ENCODE data around the gene SUPT3H.

Gene SUPT3H

DNA sequence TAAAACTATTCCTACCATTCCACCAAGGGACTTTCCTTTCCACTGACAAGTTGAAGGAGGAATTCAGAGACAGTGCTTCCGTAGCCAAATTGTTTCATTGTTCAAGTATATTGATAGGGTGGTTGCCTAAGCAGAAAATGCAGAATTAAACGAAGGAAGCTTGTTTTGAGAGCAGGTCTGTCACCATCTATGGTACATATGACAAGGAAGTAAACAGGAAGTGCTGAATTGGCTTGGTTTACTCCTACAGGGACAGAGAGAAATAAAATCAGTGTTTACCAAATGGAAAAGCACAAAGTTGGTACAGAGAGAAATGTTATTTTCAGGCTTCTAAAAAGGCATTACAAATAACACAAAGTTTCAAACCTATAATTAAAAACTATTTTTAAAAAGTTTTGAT is 568.5 kb downstream of the SUPT3H start:
- in situ Hi-C loops (cut with MboI; ENCODE audit: low sequenced_read_pairs), result no loop called here

DNA sequence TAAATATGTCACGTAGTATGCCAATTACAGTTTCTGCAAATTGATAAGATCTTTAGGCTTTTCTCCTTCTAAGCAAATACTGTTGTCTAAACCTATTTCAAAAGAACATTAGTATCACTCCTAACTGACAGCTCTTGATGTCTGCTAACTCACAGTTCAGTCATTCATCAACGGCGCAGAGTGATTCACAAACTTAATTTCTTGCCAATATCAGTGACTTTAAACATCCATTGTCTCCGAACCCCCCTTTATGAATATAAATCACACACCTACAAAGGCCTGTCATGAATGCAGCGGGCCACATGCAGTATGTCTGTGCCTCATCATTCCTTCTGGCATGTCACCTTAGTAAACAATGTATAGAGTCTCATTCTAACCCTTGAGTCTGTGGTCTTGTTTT is 569.6 kb downstream of the SUPT3H start:
- in situ Hi-C loops (cut with MboI; ENCODE audit: low sequenced_read_pairs), result no loop called here

DNA sequence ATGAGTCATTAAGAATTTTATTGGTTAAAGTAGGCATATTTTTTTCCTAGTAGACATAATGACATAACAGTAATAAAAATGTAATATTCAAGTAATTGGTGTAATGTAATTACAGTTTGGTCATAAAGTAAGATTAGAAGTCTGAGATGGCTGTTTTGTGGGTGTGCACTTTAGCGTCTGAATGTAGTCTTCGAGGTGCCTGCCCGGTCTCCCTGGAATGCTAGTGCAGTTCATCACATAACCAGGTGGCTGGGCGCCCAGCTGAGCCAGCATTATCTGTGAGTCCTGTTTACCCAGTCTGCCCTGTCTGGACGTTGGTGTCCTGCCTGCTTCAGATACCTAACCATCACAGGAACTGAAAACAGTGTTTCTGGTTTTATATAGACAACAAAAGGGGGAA is 571.1 kb downstream of the SUPT3H start:
- in situ Hi-C loops (cut with MboI; ENCODE audit: low sequenced_read_pairs), result no loop called here

DNA sequence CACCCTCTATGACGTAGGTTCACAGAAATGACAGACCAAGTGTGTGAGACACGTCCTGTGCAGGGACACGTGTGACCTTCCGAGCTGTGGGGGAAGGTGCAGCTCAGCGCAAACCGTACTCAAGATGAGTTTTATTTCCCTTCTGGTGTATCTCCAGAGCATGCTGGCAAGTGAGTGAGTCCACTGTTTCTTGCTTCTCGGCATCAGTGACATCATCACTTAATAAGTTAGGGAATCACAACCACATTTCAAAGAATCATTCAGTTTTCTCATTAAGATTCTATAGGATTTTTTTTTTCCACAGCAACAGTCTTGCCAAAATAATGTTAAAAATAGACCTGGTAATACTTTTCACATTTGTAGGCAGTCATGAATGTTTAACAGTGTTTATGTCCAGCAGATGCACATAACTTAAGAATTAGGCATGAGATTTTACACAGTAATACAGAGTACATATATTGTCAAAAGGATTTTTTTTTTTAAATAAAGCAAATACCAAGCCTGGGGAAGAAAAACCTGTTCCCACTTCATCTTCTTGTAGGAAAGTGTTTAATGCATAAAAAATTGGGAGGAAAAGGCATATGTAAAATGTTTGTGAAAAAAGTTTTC is 572.4 kb downstream of the SUPT3H start:
- in situ Hi-C loops (cut with MboI; ENCODE audit: low sequenced_read_pairs), result no loop called here

DNA sequence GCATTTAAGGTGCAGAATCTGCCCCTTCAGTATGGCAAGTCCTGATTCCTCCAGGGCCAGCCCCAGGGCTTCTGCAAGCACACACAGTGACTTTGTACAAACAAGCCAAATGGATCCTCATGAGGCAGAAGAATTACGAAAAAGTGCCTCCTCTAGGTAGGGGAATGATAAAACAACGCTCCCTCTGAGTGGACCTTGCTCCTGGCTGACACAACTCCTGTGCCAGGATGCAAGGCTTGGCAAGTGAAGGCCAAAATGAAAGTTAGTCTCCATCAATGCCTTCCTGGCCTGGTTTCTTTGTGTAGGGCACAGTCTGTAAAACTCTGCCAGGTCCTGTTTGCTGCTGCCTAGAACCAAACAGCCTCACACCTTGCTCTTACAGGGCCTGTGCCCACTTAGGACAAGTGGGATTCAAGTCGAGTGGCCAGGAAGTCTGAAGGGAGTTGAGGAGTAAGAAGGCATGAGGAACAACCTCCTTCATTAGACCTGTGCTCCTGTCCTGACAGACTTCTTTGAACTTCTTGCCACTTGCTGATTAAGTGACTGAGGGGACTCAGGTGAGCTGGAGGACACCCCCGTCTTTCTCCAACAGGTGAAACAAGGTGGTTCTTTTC is 573.1 kb downstream of the SUPT3H start:
- in situ Hi-C loops (cut with MboI; ENCODE audit: low sequenced_read_pairs), result no loop called here

DNA sequence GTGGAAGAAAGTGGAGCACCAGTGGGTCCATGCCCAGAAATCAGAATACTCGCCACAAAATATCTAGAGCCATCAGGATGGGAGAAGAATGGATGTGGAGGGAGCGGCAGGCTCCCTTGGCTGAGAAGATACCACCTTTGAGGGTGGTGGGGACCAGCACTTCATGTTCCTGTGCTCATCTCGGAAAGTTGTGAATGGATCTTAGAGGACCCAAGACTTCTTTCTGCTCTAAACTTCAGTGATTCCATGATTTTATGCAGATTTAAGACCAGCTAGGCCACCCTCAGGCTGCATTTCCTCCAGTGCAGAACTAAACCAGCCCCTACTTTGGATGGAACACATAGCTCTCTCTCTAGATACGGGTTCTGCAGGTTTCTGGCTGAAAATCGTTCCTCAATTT is 573.7 kb downstream of the SUPT3H start:
- in situ Hi-C loops (cut with MboI; ENCODE audit: low sequenced_read_pairs), result no loop called here

DNA sequence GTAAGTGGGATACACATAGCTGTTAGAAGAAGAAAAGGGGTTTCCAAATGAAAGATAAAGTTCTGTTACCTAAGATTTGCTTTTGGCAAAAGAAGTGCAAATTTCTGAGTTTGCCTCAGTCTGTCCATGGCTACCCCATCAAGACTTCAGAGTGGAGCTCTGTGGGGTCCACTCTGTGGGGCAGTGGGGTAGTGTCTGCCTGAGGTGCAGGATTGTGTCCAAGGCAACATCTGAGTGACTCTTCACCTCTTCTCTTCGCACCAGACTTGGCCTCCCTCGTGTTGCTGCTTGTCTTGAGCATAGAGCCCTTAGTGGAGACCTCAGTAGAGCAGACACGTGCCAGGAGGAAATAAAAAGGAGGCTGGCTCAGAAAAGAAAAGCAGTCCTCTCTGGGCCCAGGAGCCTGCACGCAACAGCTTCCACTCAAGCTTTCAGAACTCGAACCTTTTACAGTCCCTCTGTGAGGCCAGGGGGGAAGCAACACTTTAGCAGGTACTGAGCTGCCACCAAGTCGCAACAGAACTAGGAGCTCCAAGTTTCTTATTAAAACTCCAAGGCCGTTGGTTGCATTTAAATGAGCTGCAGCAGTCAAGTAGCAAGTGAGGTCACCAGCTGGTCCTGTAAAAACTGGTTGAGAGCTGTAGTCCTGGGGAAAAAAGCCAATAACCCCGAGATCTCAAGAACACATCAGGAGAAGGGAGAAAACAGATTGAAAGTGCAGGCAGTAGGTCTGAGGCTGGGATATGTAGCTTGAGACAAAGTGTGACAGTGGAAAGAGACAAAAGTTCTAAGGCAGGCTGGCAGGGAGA is 576.7 kb downstream of the SUPT3H start:
- in situ Hi-C loops (cut with MboI; ENCODE audit: low sequenced_read_pairs), result no loop called here

DNA sequence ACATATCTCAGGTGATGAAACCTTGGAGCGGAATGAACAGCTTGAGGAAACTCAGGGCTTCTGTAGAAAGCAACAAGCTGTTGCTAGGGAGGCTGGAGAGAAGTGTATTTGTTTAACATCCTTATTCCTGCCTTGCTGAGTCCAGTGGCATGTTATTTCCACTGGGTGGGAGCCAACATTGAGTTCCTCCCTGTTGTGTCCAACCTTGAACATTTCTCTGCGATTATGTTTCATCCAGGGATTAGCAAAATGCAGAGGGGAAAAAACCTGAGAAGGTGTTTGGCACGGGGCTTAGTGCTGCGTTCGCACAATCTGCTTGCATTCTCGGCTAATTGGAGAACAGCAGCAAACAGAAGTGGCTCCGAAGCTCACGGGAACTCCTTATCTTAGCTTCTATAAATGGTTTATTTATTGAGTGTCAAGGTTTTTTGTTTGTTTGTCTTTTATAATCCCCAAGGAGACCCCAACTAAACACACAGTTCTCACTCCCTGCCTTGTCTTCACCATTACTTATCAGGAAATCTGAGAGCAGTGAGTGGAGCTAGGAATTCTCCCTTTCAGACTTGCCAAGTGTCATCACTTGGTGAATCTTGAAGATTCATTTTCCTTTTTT is 577.5 kb downstream of the SUPT3H start:
- in situ Hi-C loops (cut with MboI; ENCODE audit: low sequenced_read_pairs), result no loop called here

DNA sequence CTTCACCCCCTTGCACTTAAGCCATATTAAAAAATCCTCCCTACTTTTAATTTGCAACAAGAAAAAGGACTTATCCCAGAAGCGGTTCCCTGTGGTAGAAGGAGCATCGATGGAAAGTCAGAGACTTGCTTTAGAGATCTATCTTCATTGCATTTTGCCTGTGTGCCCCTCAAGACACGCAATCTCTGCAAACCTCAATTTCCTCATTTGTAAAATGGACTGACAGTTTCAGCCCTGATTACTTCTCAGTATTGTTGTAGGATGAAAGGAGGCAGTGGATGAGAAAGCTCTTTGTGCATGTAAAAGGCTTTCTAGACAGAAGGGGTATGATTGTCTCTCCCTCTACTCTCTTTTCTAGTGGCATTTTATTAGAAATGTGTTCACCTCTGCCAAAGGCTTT is 580.0 kb downstream of the SUPT3H start:
- in situ Hi-C loops (cut with MboI; ENCODE audit: low sequenced_read_pairs), result no loop called here

DNA sequence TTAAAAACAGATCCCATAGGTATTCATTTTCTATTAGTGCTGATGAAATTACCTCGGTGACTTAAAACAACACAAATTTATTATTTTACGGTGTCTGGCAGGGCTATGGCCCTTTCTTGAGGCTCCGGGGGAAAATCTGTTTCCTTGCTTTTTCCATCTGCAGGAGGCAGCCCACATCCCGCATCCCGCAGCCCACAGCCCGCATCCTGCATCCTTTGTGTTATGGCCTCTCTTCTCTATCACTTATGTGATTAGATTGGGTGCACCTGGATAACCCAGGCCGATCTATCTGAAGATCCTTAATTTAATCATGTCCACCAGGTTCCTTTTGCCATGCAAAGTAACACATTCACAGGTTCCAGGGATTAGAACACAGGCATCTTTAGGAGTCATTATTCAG is 582.4 kb downstream of the SUPT3H start:
- in situ Hi-C loops (cut with MboI; ENCODE audit: low sequenced_read_pairs), result no loop called here

DNA sequence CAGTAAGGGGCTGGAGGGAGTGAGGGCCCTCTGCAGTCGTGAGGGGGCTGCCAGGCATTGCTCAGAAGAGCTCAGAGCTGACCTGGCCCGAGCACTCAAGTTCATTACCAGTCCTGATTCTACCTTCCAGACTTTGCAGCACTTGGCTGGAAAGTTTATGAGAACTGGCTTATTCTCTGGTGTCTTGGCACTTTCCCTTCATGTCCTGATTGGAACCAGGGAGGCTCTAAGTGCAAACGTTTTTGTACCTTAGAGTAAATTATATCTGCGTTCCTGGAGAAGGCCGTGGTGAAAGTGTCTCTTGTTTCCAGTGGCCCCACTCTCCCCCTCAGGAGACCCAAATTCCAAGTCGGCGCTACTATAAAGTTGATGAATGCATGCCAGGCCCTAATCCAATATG is 587.9 kb downstream of the SUPT3H start:
- in situ Hi-C loops (cut with MboI; ENCODE audit: low sequenced_read_pairs), result no loop called here

DNA sequence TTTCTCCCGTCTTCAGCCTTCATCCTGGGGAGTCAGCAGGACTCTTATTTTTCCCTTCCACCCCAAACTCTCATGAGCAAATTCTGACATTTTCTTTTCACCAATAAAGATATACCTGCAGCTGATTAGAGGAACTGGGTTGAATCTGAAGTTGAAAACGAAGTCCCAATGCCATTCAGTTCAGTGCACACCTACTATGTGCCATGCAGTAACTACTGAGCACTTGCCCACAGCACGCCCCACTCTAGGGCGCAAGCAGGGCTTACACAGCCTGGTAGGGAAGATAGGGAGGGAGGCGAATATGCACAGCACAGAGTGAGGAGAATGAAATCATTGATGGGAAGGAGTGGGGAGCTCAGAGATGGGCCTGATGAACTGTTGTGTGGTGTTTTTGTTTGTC is 588.7 kb downstream of the SUPT3H start:
- in situ Hi-C loops (cut with MboI; ENCODE audit: low sequenced_read_pairs), result no loop called here

DNA sequence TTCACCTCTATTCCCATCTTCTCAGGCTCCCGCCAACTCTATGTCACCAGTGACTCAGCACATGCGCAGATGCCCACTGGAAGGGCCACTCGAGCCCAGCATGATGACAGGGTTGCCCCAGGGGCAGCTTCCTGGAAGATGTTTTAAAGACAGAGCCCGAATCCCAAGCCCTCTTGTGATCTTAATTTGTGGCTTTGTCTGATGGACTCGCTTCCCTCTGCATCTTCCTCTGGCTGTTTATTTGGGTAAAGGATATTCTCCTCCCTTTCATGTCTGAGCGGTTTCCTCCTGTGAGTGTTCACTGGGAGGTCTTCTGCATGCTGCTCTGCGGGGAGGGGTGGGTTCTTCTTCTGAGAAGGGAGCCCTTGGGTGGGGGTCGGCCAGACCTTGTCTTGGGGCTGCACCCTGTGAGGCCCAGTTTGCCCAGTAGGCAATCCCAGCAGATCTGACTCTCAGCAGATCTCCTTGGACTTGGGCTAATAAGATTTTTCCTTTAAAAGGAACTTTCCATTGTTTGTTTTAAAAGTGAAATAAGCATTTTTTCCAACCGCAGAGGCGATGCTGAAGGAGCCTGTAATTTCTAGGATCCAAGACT is 589.2 kb downstream of the SUPT3H start:
- in situ Hi-C loops (cut with MboI; ENCODE audit: low sequenced_read_pairs), result no loop called here

DNA sequence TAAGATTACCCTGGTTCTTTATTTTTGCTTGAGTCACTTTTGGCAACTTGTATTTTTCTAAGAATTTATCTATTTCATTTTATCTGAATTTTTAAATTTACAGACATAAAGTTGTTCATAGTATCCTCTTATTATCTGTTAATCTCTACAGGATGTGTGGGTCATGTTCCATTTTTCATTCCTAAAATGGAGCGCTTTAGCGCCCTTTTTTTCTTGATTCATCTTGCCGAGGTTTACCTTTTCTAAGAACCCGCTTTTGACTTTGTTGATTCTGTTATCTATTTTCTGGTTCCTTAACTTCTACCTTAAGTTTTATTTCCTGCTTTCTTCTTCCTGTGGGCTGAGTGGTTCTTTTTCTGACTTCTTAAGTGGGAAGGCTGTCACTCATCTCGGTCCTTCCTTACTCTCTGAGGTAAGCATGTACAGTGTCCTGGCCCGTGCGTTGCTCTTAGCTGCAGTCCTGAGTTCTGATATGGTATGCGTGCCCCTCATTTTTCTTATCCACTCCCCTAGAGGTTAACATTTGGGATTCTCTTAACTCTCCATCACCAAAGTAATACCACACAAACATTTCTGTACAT is 590.4 kb downstream of the SUPT3H start:
- in situ Hi-C loops (cut with MboI; ENCODE audit: low sequenced_read_pairs), result no loop called here

DNA sequence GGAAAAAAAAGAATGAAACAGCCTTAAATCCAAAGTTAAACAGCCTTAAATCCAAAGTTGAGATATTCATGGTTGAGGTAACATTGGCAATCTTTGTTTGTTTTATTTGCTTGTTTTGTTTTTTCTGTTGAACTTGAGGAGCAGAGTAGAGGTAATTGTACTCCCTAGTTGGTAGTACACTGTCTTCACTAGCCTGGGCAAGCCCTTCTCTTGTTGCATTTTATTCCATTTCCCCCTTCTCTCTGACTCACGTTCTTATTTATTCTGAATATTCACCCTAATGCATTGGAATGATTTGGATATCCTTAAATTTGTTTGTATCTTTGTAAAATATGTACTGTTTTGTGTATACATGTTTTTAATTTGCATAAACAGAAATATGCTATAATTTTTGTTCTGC is 592.6 kb downstream of the SUPT3H start:
- in situ Hi-C loops (cut with MboI; ENCODE audit: low sequenced_read_pairs), result no loop called here

DNA sequence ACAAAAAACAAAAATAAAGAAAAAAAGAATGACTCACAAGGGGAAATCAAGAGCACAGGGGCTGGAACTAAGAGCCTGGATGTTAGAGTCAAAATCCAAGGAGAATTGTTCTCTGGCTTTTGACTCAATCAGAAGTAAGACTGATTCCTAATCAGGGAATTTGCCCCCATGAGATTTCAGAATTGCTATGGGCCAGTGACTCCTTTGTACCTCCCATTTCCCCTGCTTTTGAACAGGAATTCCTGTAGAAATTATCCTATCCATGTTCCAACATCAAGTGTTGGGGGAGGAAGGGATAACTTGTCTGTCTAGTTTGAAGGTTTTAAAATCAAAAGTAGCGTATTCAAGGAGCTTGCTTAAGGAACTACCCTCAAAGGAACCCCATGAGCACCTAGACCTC is 593.5 kb downstream of the SUPT3H start:
- in situ Hi-C loops (cut with MboI; ENCODE audit: low sequenced_read_pairs), result no loop called here

DNA sequence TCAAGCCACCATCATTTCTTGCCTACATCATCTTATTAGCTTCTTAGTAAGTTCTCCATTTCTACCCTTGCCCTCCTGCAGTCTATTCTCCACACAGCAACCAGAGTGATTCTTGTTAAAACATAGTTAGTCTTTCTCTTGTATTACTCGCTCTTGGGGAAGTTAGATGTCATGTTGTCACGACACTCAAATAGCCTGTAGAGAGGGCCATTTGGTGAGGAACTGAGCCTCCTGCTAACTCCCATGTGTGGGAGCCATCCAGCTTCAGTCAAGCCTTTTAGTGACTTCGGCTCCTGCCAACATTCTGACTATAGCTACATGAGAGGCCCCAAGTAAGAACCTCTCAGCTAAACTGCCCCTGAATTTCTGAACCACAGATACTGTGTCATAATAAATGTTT is 594.8 kb downstream of the SUPT3H start:
- in situ Hi-C loops (cut with MboI; ENCODE audit: low sequenced_read_pairs), result no loop called here

DNA sequence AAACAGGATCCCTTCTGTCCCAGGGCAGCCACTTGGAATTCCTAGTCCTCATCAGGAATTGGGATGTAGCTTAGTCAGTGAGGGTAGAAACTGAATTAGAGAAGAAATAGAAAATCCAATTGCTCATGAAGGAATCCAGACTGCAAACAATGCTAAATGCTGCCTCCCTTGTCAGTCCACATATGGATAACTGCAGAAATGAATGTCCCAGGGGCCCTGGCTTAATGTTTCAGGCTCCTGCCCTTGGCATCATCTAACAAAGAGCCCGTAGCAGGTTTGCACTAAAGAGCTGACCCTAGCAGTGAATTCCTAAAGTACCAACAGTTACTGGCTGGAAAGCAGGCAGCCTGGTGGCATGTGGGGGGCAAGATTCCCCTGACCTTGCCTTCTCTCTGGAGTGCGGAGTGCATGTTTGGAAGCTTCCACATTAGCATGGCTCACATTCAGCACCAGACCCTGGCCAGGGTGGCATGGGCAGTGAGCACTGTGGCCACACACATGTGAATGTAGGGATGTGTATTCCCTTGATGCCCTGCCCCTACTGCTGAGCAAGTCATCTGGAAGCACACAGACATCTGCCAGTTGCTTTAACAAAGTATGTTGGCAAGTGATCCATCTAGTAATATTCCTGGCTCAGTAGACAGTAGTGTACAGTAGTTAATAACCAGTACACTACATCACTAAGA is 595.7 kb downstream of the SUPT3H start:
- in situ Hi-C loops (cut with MboI; ENCODE audit: low sequenced_read_pairs), result no loop called here

DNA sequence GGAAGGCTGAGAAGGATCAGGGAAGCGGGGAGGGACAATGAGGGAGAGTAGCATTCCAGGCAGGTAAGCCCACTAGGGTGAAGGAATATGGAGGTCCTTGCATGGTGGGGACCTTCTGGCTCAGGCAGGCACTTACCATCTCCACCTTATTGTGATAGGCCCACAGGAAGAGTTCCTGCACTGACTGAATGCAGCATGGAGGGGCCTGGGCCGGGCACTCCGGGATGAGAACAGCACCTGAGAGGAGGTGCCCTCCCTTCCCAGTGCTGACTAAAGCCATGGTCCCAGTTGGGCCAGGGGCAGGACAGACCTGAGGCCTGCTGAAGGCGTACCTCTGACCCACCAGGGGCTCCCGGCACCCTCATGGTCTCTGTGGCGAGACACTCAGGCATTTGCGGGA is 597.6 kb downstream of the SUPT3H start:
- in situ Hi-C loops (cut with MboI; ENCODE audit: low sequenced_read_pairs), result no loop called here

DNA sequence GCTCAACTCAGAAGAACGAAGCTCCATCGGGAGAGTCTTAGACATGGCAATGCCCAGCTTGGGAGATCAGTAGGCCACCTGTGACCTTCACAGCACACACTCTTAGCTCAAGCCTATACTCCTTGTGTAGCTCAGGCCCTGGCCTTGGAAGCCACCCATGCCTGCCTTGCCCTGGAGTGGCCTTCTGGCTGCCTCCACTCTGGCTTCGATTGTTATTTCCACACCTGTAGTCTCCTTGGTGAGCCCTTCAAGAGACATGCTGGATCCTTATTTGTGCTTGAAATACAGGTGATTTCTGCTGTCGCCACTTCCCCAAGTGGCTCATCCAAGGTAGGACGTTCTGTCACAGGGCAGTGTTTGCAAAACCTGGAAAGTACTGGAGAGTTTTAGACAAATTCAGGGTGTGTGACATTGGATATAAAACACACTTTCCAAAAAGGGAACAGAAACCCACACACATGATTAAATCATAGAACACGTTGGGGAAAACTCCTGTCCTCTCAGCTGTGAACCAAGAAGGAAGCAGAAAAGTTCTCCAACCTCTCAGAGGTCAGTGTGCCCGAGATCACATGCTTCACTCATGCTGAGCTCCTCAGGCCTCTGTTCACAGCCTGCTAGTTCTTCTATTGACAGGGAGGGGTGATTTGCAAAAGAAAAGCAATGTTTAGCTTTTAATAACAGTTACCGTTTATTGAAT is 598.5 kb downstream of the SUPT3H start:
- in situ Hi-C loops (cut with MboI; ENCODE audit: low sequenced_read_pairs), result no loop called here

All from HL-60/S4 (cell line).